H1 (cell line): ENCODE data around the gene MUC5AC.

Experiments
- CTCF ChIP-seq, 3 experiments: IDR thresholded peaks; 1 replicate in 2 of 3; 2 replicates in 1 of 3; pipeline versions ENCODE4 v1.5.1 to v1.6.1; 2011; ENCODE audit warnings: low read length in 3 of 3, mild to moderate bottlenecking in 3 of 3, inconsistent platforms in 2 of 3, low read depth in 1 of 3, moderate library complexity in 1 of 3; ENCODE audit not compliant: insufficient read depth in 1 of 3; ENCODE audit errors: control extremely low read depth in 1 of 3
- MAX ChIP-seq: IDR thresholded peaks from 2 replicates; pipeline ENCODE4 v1.6.1; 2012; ENCODE audit warnings: inconsistent platforms
- POLR2AphosphoS5 ChIP-seq: IDR thresholded peaks from 2 replicates; pipeline ENCODE4 v1.6.1; 2011; ENCODE audit warnings: low read depth, low read length
- SIX5 ChIP-seq: IDR thresholded peaks from 2 replicates; pipeline ENCODE4 v1.6.1; 2011; ENCODE audit warnings: mild to moderate bottlenecking, low read depth, low read length
- SP1 ChIP-seq: IDR thresholded peaks from 2 replicates; pipeline ENCODE4 v1.6.1; 2011; ENCODE audit warnings: low read depth, low read length
- SP4 ChIP-seq: IDR thresholded peaks from 2 replicates; pipeline ENCODE4 v1.6.1; 2012; ENCODE audit warnings: low read length, inconsistent platforms
- TCF12 ChIP-seq: IDR thresholded peaks from 2 replicates; pipeline ENCODE4 v1.6.1; 2011; ENCODE audit warnings: low read depth, mild to moderate bottlenecking, low read length
- TEAD4 ChIP-seq: IDR thresholded peaks from 2 replicates; pipeline ENCODE4 v1.6.1; 2012; ENCODE audit warnings: low read depth, low read length, inconsistent platforms, mixed read lengths

- TF ChIP-seq MAX (no peak), TCF12 (no peak), CTCF (IDR thresholded peaks at IDR 0.05; ENCODE audit: control extremely low read depth in 1 of 3, insufficient read depth in 1 of 3, low read depth in 1 of 3, low read length in 3 of 3) (no peak), SP4 (no peak), TEAD4 (no peak), SIX5 (no peak), POLR2AphosphoS5 (no peak), SP1 (no peak)
These were observed 67.0 kb downstream of the MUC5AC start for GRCh38 chr11:1224491-1225385.
